Coronary artery (tissue), 2 donors: ENCODE measurements around the gene CARM1.

Experiments used
- DNase-seq: peaks from one replicate; pipeline ENCODE4 v3.0.0-alpha.2; 2017; ENCODE audit warnings: low spot score
- H3K27ac ChIP-seq, 2 donors: fragments of 200-600 bp; sonication (generic); one replicate each; pipeline ENCODE4 v1.5.1; 2016 to 2019
- H3K4me3 ChIP-seq: fragments of 200-600 bp; sonication (generic); 2 replicates; pipeline ENCODE4 v1.5.1; 2016; ENCODE audit warnings: mild to moderate bottlenecking, moderate library complexity
- TF ChIP-seq, protein P1 (sequence below): fragments of 200-600 bp; sonication (generic); IDR thresholded peaks from one replicate; pipeline ENCODE4 v1.5.1; 2019; ENCODE audit warnings: antibody characterized with exemption

CARM1 gene

GRCh38 chr19:10858204-10858828 is 13.0 kb upstream of the CARM1 start:
- no peak for DNase-seq
- TF ChIP-seq, protein P1, sequence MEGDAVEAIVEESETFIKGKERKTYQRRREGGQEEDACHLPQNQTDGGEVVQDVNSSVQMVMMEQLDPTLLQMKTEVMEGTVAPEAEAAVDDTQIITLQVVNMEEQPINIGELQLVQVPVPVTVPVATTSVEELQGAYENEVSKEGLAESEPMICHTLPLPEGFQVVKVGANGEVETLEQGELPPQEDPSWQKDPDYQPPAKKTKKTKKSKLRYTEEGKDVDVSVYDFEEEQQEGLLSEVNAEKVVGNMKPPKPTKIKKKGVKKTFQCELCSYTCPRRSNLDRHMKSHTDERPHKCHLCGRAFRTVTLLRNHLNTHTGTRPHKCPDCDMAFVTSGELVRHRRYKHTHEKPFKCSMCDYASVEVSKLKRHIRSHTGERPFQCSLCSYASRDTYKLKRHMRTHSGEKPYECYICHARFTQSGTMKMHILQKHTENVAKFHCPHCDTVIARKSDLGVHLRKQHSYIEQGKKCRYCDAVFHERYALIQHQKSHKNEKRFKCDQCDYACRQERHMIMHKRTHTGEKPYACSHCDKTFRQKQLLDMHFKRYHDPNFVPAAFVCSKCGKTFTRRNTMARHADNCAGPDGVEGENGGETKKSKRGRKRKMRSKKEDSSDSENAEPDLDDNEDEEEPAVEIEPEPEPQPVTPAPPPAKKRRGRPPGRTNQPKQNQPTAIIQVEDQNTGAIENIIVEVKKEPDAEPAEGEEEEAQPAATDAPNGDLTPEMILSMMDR = no peak
- Histone ChIP-seq H3K27ac (no peak overlapping the region), H3K4me3 (no peak overlapping the region)

- no peak for DNase-seq
These were observed 10.2 kb upstream of the CARM1 start for GRCh38 chr19:10861103-10861651.

GRCh38 chr19:10862561-10863106 is 8.7 kb upstream of the CARM1 start:
- DNase-seq = no peak
- H3K27ac ChIP-seq = no peak overlapping the region
- no peak overlapping the region for H3K4me3 ChIP-seq
- TF ChIP-seq, protein P1 = no peak

More at GRCh38 chr19:10861103-10861651, 10.2 kb upstream of the CARM1 start:
- TF ChIP-seq, protein P1 = no peak
- no peak overlapping the region for H3K27ac ChIP-seq
- no peak overlapping the region for H3K4me3 ChIP-seq

DNA sequence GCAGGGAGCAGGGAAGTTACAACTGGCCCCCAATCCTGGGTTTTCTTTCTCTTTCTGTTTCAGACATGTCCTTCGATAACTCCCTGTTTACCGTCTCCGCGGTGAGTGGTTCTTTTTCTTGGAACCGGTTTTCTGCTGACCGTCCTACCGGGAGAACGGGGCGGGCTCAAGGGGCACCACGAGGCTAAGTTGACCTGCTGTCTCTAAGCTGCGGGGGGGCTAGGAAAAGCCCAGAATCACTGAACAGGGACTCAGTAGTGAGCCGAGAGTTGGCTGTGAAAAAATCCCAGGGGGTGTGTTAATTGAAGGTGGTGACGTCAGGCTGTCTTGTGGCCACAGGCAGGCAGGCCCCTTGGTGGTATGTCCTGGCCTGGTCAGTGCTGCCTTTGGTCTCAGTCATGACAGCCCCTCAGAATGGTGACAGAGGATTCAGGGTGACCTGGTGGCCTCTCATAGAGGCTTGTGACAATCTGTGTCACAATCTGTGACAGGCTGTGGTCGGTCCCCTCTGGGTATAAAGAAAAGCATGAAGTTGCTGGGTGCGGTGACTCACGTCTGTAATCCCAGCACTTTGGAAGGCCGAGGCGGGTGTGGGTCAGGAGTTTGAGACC is 8.1 kb upstream of the CARM1 start:
- no peak for DNase-seq
- no peak overlapping the region for H3K4me3 ChIP-seq
- H3K27ac ChIP-seq = no peak overlapping the region
- TF ChIP-seq, protein P1 = no peak

DNA sequence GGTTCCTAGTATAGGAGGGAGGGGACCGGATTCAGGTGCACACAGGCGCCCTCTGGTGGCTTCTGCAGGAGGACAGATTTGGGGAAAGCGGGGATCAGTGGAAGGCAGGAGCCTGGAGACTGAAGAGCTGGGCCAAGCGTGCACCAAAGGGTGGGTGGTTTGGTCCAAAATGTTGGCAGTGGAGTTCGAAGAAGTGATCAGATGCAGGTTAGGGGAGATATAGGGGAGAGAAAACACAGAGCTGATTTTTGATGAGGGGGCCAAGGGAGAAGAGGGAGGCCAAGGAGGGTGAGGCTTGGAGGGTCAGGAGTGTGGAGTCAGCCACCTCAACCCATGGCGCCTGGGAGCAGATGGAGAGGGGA is 6.8 kb upstream of the CARM1 start:
- Histone ChIP-seq H3K4me3 (peak overlapping the region; percentile 39), H3K27ac (no peak overlapping the region)
- peak; percentile 84 for DNase-seq
- TF ChIP-seq, protein P1 = peak; percentile 62

DNA sequence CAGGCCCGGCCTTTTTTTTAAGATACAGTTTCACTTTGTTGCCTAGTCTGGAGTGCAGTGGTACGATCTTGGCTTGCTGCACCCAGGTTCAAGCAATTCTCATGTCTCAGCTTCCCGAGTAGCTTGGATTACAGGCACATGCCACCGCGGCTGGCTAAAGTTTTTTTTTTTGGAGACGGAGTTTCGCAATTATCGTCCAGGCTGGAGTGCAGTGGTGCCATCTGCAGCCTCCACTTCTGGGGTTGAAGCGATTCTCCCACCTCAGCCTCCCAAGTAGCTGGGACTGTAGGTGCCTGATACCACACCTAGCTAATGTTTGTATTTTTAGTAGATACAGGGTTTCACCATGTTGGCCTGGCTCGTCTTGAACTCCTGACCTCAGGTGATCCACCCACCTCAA is 4.9 kb upstream of the CARM1 start:
- no peak for DNase-seq
- TF ChIP-seq, protein P1 = no peak

More for the DNA sequence above, 4.9 kb upstream of the CARM1 start:
- Histone ChIP-seq H3K27ac (no peak overlapping the region), H3K4me3 (no peak overlapping the region)
